K562 (cell line): ENCODE data around the gene PAQR6. TPM values are rescaled to one million over a fixed set of nuclear protein-coding genes. Genes with fewer than 3 reads are reported as not detected.

Experiments
- ADNP ChIP-seq: fragments of 200-800 bp; sonication (Bioruptor generic); IDR thresholded peaks from 2 replicates; pipeline ENCODE4 v1.6.1; 2016; ENCODE audit warnings: missing genetic modification characterization, missing compliant biosample characterization
- C11orf30 ChIP-seq: fragments of 450-650 bp; IDR thresholded peaks from 2 replicates; pipeline ENCODE4 v1.6.1; 2016; ENCODE audit warnings: low read depth, mild to moderate bottlenecking
- CBX1 ChIP-seq: sonication (generic); IDR thresholded peaks from 2 replicates; pipeline ENCODE4 v1.6.1; 2016; ENCODE audit warnings: antibody characterized with exemption, low read depth, mild to moderate bottlenecking
- CCNT2 ChIP-seq: IDR thresholded peaks from 2 replicates; pipeline ENCODE4 v1.6.1; 2011; ENCODE audit warnings: borderline replicate concordance, low read depth, mild to moderate bottlenecking, moderate library complexity, mixed read lengths, low read length; ENCODE audit not compliant: insufficient read length; ENCODE audit errors: extremely low read depth
- DDX20 ChIP-seq: fragments of 450-650 bp; IDR thresholded peaks from 2 replicates; pipeline ENCODE4 v1.6.1; 2016; ENCODE audit warnings: missing genetic modification characterization, low read depth, mild to moderate bottlenecking, missing compliant biosample characterization, moderate library complexity
- HNRNPLL ChIP-seq: fragments of 200-400 bp; formaldehyde crosslinking; IDR thresholded peaks from 2 replicates; pipeline ENCODE4 v1.6.1; 2017; ENCODE audit warnings: low read length, low read depth, mild to moderate bottlenecking; ENCODE audit not compliant: poor library complexity, severe bottlenecking
- MGA ChIP-seq: fragments of 450-650 bp; IDR thresholded peaks from 2 replicates; pipeline ENCODE4 v1.6.1; 2016; ENCODE audit warnings: mild to moderate bottlenecking, moderate library complexity
- OTX1 ChIP-seq: fragments of 450-650 bp; formaldehyde crosslinking; IDR thresholded peaks from 2 replicates; pipeline ENCODE4 v1.4.0; 2022; ENCODE audit warnings: mild to moderate bottlenecking
- SMAD1 ChIP-seq: fragments of 150-350 bp; IDR thresholded peaks from 2 replicates; pipeline ENCODE4 v1.6.1; 2014; ENCODE audit warnings: low read length, low read depth; ENCODE audit not compliant: partially characterized antibody
- TAL1 ChIP-seq: fragments of 450-650 bp; IDR thresholded peaks from 2 replicates; pipeline ENCODE4 v1.6.1; 2016; ENCODE audit warnings: mild to moderate bottlenecking
- TRIM28 ChIP-seq: fragments of 450-650 bp; IDR thresholded peaks from 2 replicates; pipeline ENCODE4 v1.6.1; 2017
- ZBTB26 ChIP-seq: fragments of 450-650 bp; formaldehyde crosslinking; IDR thresholded peaks from 2 replicates; pipeline ENCODE4 v1.4.0; 2022; ENCODE audit warnings: missing genetic modification characterization
- ZNF212 ChIP-seq: fragments of 450-650 bp; formaldehyde crosslinking; IDR thresholded peaks from 2 replicates; pipeline ENCODE4 v1.4.0; 2020; ENCODE audit warnings: mild to moderate bottlenecking
- polyA plus RNA-seq, 8 experiments: library from polyadenylated mRNA; depleted of rRNA in 4 of 8; stranded (reverse) in 5 of 8; unstranded in 3 of 8; fragments of >200 nt; fragmentation: Nextera tagmentation in 2 of 8; fragmentation: Illumina TruSeq in 1 of 8; extraction: Ambion mirVana in 2 of 8; extraction: Trizol in 1 of 8; gene quantifications; 2 replicates each; pipeline versions ENCODE4 v1.2.1 to v1.2.3, GENCODE V29; 2011 to 2014; ENCODE audit warnings: inconsistent platforms in 1 of 8, missing spikeins in 1 of 8
- total RNA-seq, 7 experiments: library from RNA; depleted of rRNA in 6 of 7; stranded (reverse); fragments of >200 nt in 6 of 7; fragmentation: Illumina TruSeq in 2 of 7; extraction: Trizol in 2 of 7; gene quantifications; 2 replicates each; pipeline versions ENCODE4 v1.2.1 to v1.2.3, GENCODE V29; 2011 to 2021; ENCODE audit warnings: low replicate concordance in 1 of 7
- TF ChIP-seq, protein P1 (sequence below): fragments of 450-650 bp; IDR thresholded peaks from 2 replicates; pipeline ENCODE4 v1.6.1; 2016; ENCODE audit warnings: missing biosample characterization, missing genetic modification characterization

The PAQR6 gene
- total and polyA plus RNA-seq, 9 of the 15 experiments (the other 6 are each of a cell fraction or from before 2014, with no cell fraction given) = 0.07 to 1.8 (median 0.62) TPM

DNA sequence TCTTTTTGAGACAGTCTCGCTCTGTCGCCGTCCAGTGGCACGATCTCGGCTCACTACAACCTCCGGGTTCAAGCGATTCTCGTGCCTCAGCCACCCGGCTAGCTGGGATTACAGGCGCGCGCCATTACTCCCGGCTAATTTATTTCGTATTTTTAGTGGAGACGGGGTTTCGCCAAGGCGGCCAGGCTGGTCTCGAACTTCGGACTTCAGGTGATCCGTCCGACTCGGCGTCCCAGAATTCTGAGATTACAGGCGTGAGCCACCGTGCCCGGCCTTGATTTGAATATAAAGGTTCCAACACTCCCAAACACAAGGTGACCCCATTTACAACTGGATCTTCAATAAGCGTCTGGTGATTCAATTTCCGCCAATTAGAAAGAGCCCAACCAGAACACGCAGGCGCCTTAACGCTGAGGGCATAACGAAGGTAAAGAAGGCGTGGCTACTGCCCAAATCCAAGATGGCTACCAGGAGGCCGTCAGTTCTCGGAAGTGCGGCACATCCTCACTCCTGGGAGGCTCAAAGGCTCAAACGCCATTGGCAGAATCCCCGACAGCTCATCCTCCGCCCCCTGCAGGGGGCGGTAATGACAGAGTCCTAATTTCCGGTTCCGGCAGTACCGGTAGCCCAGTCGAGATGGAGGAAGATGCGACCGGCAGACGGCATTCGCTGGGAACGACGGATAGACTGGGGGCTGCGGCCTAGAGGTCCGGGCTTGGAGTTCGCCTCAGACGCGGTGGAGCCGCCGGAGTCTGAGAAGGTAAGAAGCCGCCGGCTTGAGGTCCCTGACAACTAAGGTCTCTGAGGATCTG is 54.2 kb downstream of the PAQR6 start, which contains the start of gene SLC25A44 (continued):
- TF ChIP-seq, protein P1, sequence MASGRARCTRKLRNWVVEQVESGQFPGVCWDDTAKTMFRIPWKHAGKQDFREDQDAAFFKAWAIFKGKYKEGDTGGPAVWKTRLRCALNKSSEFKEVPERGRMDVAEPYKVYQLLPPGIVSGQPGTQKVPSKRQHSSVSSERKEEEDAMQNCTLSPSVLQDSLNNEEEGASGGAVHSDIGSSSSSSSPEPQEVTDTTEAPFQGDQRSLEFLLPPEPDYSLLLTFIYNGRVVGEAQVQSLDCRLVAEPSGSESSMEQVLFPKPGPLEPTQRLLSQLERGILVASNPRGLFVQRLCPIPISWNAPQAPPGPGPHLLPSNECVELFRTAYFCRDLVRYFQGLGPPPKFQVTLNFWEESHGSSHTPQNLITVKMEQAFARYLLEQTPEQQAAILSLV (tag) = no peak
- TF ChIP-seq OTX1 (CRISPR knock-in tag) (no peak), CCNT2 (no peak), C11orf30 (peak; percentile 95), SMAD1 (no peak), TAL1 (no peak), ZNF212 (CRISPR knock-in tag) (no peak), TRIM28 (peak; percentile 59), HNRNPLL (no peak), MGA (no peak; the same call in 1 of the 2 replicates), DDX20 (no peak), ZBTB26 (CRISPR knock-in tag) (no peak), ADNP (tag) (peak; percentile 89), CBX1 (0 out of 2 replicates have a peak, but pooled peaks have one; percentile 36)
